ENCODE results near the gene TCN2. TPM values are rescaled to one million over a fixed set of nuclear protein-coding genes. Genes with fewer than 3 reads are reported as not detected.
"Not testable (repeated sequence)": the region's sequence is repeated elsewhere in the genome, so short reads cannot be mapped to it uniquely, and the experiment has no call there.

Gene TCN2
- total and polyA plus RNA-seq, 7 donors: 5.5 to 11.7 (median 8.4) TPM

GRCh38 chr22:30565341-30565740 is 41.6 kb upstream of the TCN2 start:
- Histone ChIP-seq H3K4me3 (no peak overlapping the region), H3K9me3 (no peaks in the 10 kb centered on the region), H3K4me1 (no peaks in the 10 kb centered on the region), H3K27me3 (ENCODE audit: insufficient read depth in 3 of 3, low read length in 2 of 3) (no peaks in the 10 kb centered on the region), H3K36me3 (ENCODE audit: insufficient read depth in 1 of 2, low read depth in 1 of 2) (no peaks in the 10 kb centered on the region), H3K27ac (no peak overlapping the region)
- intact Hi-C loops (cut with DNase I): no loop called here
- no peak for TF ChIP-seq CTCF (IDR thresholded peaks at IDR 0.05)
- 70 to 90% (median 72%) methylated on average over 4 of the region's 4 CpGs for WGBS, 3 donors
- no peak for ATAC-seq
- DNase-seq: no peak

GRCh38 chr22:30566125-30566524 is 40.8 kb upstream of the TCN2 start:
- Histone ChIP-seq H3K4me1 (no peaks in the 10 kb centered on the region), H3K27ac (no peak overlapping the region), H3K36me3 (ENCODE audit: insufficient read depth in 1 of 2, low read depth in 1 of 2) (no peaks in the 10 kb centered on the region), H3K4me3 (no peak overlapping the region), H3K9me3 (no peaks in the 10 kb centered on the region), H3K27me3 (ENCODE audit: insufficient read depth in 3 of 3, low read length in 2 of 3) (no peaks in the 10 kb centered on the region)
- no peak for TF ChIP-seq CTCF (IDR thresholded peaks at IDR 0.05)
- no peak for DNase-seq
- intact Hi-C loops (cut with DNase I): no loop called here
- WGBS, 3 donors: 65 to 73% (median 68%) methylated on average over 7 of the region's 7 CpGs
- no peak for ATAC-seq

- H3K27ac ChIP-seq; H3K4me3 ChIP-seq; ATAC-seq; H3K27me3 ChIP-seq (ENCODE audit: insufficient read depth in 3 of 3, low read length in 2 of 3); intact Hi-C loops (cut with DNase I); H3K36me3 ChIP-seq (ENCODE audit: insufficient read depth in 1 of 2, low read depth in 1 of 2); H3K4me1 ChIP-seq; H3K9me3 ChIP-seq; DNase-seq: not testable (repeated sequence)
- 89 to 92% (median 90%) methylated on average over 6 of the region's 6 CpGs for WGBS, 3 donors
Measured at GRCh38 chr22:30567277-30567676, 39.7 kb upstream of the TCN2 start.

GRCh38 chr22:30568137-30568805 is 38.7 kb upstream of the TCN2 start:
- ATAC-seq (no peak), DNase-seq (no peak)
- 70 to 71% (median 70%) methylated on average over 10 of the region's 10 CpGs for WGBS, 3 donors
- peaks cover 3% of the 10 kb centered on the region for H3K4me1 ChIP-seq
- H3K27ac ChIP-seq: no peak overlapping the region
- H3K9me3 ChIP-seq: no peaks in the 10 kb centered on the region
- H3K36me3 ChIP-seq (ENCODE audit: insufficient read depth in 1 of 2, low read depth in 1 of 2): no peaks in the 10 kb centered on the region
- H3K4me3 ChIP-seq: no peak overlapping the region
- no peak for TF ChIP-seq CTCF (IDR thresholded peaks at IDR 0.05)
- intact Hi-C loops (cut with DNase I): no loop called here
- H3K27me3 ChIP-seq (ENCODE audit: insufficient read depth in 3 of 3, low read length in 2 of 3): no peaks in the 10 kb centered on the region

- Histone ChIP-seq H3K9me3 (no peaks in the 10 kb centered on the region), H3K36me3 (ENCODE audit: insufficient read depth in 1 of 2, low read depth in 1 of 2) (no peaks in the 10 kb centered on the region), H3K4me3 (no peak overlapping the region), H3K27me3 (ENCODE audit: insufficient read depth in 3 of 3, low read length in 2 of 3) (no peaks in the 10 kb centered on the region), H3K27ac (no peak overlapping the region), H3K4me1 (peaks cover 13% of the 10 kb centered on the region)
- TF ChIP-seq CTCF (IDR thresholded peaks at IDR 0.05): no peak
- 91 to 93% (median 91%) methylated on average over 9 to 10 of the region's 10 CpGs for WGBS, 3 donors
- intact Hi-C loops (cut with DNase I): loop anchor here in 1 of 2 donors (10.0 kb wide), 1 partner anchor 55 kb away; no protein-coding TSS in a partner anchor
- ATAC-seq (no peak), DNase-seq (no peak)
Measured at GRCh38 chr22:30569674-30570202, 37.2 kb upstream of the TCN2 start.
